Epidermal melanocyte (primary cell): ENCODE data around the gene IL17RA.

Source experiments
- DNase-seq: peaks from one replicate; pipeline ENCODE4 v3.0.0; 2011; ENCODE audit warnings: low spot score; ENCODE audit not compliant: insufficient read length

Gene IL17RA

GRCh38 chr22:17105143-17106129 lies 20.6 kb downstream of the IL17RA start:
- DNase-seq, result peak; percentile 7

- peak; percentile 7 for DNase-seq
Observed at GRCh38 chr22:17106161-17106784, 21.5 kb downstream of the IL17RA start.

GRCh38 chr22:17106785-17107546 lies 22.2 kb downstream of the IL17RA start:
- DNase-seq, result peak; percentile 9

- DNase-seq, result no peak
Observed at GRCh38 chr22:17107547-17107810, 22.7 kb downstream of the IL17RA start.

- DNase-seq, result no peak
Observed at GRCh38 chr22:17108256-17109112, 23.7 kb downstream of the IL17RA start.

- no peak for DNase-seq
Observed at GRCh38 chr22:17109113-17109865, 24.5 kb downstream of the IL17RA start.

GRCh38 chr22:17109976-17110375 lies 25.2 kb downstream of the IL17RA start:
- no peak for DNase-seq

- no peak for DNase-seq
Observed at GRCh38 chr22:17110791-17111550, 26.2 kb downstream of the IL17RA start.

- DNase-seq, result no peak
Observed at GRCh38 chr22:17112491-17113042, 27.8 kb downstream of the IL17RA start.

GRCh38 chr22:17113600-17113999 lies 28.8 kb downstream of the IL17RA start:
- DNase-seq, result no peak

GRCh38 chr22:17114173-17114897 lies 29.5 kb downstream of the IL17RA start:
- DNase-seq, result no peak

- DNase-seq, result no peak
Observed at GRCh38 chr22:17114898-17115235, 30.1 kb downstream of the IL17RA start.

GRCh38 chr22:17115236-17115635 lies 30.4 kb downstream of the IL17RA start:
- DNase-seq, result no peak

GRCh38 chr22:17115945-17116565 lies 31.3 kb downstream of the IL17RA start:
- DNase-seq, result no peak

- DNase-seq, result no peak
Observed at GRCh38 chr22:17116572-17117330, 32.0 kb downstream of the IL17RA start.

- DNase-seq, result no peak
Observed at GRCh38 chr22:17117400-17117799, 32.6 kb downstream of the IL17RA start.

- no peak for DNase-seq
Observed at GRCh38 chr22:17117890-17118289, 33.1 kb downstream of the IL17RA start.

- no peak for DNase-seq
Observed at GRCh38 chr22:17118342-17118741, 33.5 kb downstream of the IL17RA start.
